ENCODE measurements around the gene RASL11A.
"Not testable (repeated sequence)": the region's sequence is repeated elsewhere in the genome, so short reads cannot be mapped to it uniquely, and the experiment has no call there.

The RASL11A gene

DNA sequence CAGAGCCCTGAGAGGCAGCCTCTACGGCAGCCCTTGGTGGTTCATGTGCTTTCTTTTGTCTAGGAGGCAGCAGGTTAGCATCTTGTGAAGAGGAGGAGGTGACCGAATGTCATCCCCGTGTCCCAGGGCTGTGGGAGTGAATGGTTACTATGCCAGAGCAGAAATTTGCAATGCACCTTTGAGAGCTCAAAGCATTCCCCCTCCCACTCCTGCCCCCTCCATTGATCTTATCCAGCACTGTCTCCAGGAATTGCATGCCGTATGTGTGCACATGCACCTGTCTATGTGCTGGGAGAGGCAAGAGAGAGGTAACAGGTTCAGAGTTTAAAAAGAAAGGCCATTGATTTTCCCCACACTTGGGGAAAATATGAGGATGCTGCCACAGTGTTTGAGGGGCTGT, 10.2 kb downstream of the RASL11A start:
- no peak overlapping the region for H3K4me3 ChIP-seq (ENCODE audit: low read depth in 1 of 2, low read length in 2 of 2)

DNA sequence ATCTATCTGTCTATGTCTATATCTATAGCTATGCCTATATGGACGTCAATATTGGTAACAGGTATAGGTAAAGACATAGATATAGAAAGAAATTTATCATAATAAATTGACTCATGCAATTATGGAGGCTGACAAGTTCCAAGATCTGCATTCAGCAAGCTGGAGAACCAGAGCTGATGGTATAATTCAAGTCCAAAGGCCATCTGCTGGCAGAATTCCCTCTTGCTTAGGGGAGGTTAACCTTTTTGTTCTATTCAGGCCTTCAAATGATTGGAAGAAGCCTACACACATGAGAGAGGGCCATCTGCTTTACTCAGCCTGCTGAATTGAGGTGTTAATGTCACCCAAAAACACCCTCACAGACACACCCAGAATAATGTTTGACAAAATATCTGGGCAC, 10.8 kb downstream of the RASL11A start:
- Histone ChIP-seq H3K9me3 (ENCODE audit: control insufficient read depth in 1 of 2, low read length in 2 of 2) (no peaks in the 10 kb centered on the region), H3K4me1 (ENCODE audit: control insufficient read depth in 1 of 2, insufficient read depth in 2 of 2, low read length in 2 of 2) (peaks cover 13 to 16% of the 10 kb centered on the region in 2 donors), H3K27me3 (ENCODE audit: control insufficient read depth in 1 of 2, insufficient read depth in 2 of 2, low read length in 2 of 2) (no peaks in the 10 kb centered on the region), H3K4me3 (ENCODE audit: low read depth in 1 of 2, low read length in 2 of 2) (no peak overlapping the region), H3K27ac (ENCODE audit: low read depth, low read length) (no peak overlapping the region), H3K36me3 (ENCODE audit: control insufficient read depth in 1 of 2, insufficient read depth in 2 of 2, low read length in 2 of 2) (no peaks in the 10 kb centered on the region), H3K9ac (ENCODE audit: low read depth in 1 of 2, low read length in 2 of 2) (no peak overlapping the region)

More for the DNA sequence above, 10.2 kb downstream of the RASL11A start:
- Histone ChIP-seq H3K36me3 (ENCODE audit: control insufficient read depth in 1 of 2, insufficient read depth in 2 of 2, low read length in 2 of 2) (no peaks in the 10 kb centered on the region), H3K9me3 (ENCODE audit: control insufficient read depth in 1 of 2, low read length in 2 of 2) (no peaks in the 10 kb centered on the region), H3K27ac (ENCODE audit: low read depth, low read length) (no peak overlapping the region), H3K4me1 (ENCODE audit: control insufficient read depth in 1 of 2, insufficient read depth in 2 of 2, low read length in 2 of 2) (peaks cover 13 to 16% of the 10 kb centered on the region in 2 donors), H3K27me3 (ENCODE audit: control insufficient read depth in 1 of 2, insufficient read depth in 2 of 2, low read length in 2 of 2) (no peaks in the 10 kb centered on the region), H3K9ac (ENCODE audit: low read depth in 1 of 2, low read length in 2 of 2) (no peak overlapping the region)

DNA sequence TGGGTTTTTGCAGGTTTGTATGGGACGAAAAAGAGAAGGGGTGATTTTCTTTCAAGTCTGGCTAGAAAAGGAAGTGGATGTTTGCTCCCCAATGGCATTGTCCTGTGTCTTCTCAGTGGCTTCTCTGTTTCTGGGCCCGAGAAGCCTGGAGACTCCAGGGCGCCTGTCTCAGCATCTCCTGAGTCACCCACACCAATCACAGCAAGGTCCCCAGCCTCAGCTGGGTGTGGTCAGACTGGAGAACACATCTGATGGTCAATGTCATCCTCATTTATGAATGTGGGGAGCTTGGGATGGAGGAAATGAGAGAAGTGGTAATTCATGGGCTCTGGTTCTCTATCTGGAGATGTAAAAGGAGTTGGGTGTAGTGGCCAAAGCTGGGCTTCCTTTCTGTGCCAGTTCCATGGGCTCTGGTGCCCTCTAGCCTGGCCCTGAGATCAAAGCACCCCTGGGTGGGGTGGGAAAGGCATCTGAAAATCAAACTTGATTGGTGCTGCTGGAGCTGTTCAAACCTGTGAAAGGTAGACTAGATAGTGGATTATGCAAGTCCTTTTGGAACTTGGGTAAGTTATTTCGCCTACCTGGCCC, 13.4 kb downstream of the RASL11A start:
- H3K4me3 ChIP-seq (ENCODE audit: low read depth in 1 of 2, low read length in 2 of 2), result no peak overlapping the region
- H3K36me3 ChIP-seq (ENCODE audit: control insufficient read depth in 1 of 2, insufficient read depth in 2 of 2, low read length in 2 of 2), result no peaks in the 10 kb centered on the region
- no peaks in the 10 kb centered on the region for H3K9me3 ChIP-seq (ENCODE audit: control insufficient read depth in 1 of 2, low read length in 2 of 2)
- H3K4me1 ChIP-seq (ENCODE audit: control insufficient read depth in 1 of 2, insufficient read depth in 2 of 2, low read length in 2 of 2), result peaks cover 13 to 16% of the 10 kb centered on the region in 2 donors
- no peak overlapping the region for H3K27ac ChIP-seq (ENCODE audit: low read depth, low read length)
- H3K9ac ChIP-seq (ENCODE audit: low read depth in 1 of 2, low read length in 2 of 2), result no peak overlapping the region
- no peaks in the 10 kb centered on the region for H3K27me3 ChIP-seq (ENCODE audit: control insufficient read depth in 1 of 2, insufficient read depth in 2 of 2, low read length in 2 of 2)

DNA sequence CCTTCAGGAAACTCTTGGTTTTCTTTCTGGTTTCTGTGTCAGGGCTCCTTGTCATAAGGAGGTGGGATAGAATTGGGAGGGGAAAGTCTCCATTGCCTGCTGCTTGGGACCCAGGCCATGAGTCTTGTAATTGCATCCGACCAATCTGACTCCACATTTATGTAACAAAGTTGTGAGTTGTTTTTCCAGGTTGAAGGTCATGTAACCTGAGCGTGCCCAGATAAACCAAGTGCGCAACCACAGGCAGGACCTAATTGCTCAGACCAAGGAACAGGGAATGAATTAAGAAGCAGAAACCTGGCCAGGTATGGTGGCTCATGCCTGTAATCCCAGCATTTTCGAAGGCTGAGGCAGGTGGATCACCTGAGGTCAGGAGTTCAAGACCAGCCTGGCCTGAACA, 17.8 kb downstream of the RASL11A start:
- no peak overlapping the region for H3K27ac ChIP-seq (ENCODE audit: low read depth, low read length)
- no peak overlapping the region for H3K4me3 ChIP-seq (ENCODE audit: low read depth in 1 of 2, low read length in 2 of 2)
- H3K9ac ChIP-seq (ENCODE audit: low read depth in 1 of 2, low read length in 2 of 2), result no peak overlapping the region
- H3K36me3 ChIP-seq (ENCODE audit: control insufficient read depth in 1 of 2, insufficient read depth in 2 of 2, low read length in 2 of 2), result no peaks in the 10 kb centered on the region
- no peaks in the 10 kb centered on the region for H3K9me3 ChIP-seq (ENCODE audit: control insufficient read depth in 1 of 2, low read length in 2 of 2)
- H3K4me1 ChIP-seq (ENCODE audit: control insufficient read depth in 1 of 2, insufficient read depth in 2 of 2, low read length in 2 of 2), result no peaks in the 10 kb centered on the region
- H3K27me3 ChIP-seq (ENCODE audit: control insufficient read depth in 1 of 2, insufficient read depth in 2 of 2, low read length in 2 of 2), result no peaks in the 10 kb centered on the region

DNA sequence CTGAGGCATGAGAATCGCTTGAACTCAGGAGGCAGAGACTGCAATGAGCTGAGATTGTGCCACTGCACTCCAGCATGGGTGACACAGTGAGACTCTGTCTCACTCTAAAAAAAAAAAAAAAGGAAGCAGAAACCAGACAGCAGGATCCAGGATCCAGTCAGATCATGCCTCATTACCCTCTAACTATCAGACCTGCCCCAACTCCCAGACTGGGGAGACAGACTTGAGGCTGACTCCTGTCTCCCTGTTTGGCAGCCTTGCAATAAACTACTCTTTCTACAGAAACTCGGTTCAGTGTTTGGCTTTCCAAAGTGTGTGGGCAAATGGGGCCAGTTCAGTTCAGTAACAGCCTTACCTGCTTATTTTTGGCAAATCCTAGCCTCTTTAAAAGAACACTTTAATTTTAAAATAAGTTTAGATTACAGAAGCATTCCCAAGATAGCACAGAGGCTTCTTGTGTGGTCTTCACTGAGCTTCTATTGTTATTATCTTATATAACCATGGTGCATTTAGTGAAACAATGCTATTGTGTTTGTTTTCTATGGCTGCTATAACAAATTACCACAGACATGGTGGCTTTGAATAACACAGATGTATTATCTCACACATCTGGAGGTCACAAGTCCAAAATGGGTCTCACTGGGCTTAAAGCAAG, 18.5 kb downstream of the RASL11A start:
- H3K27ac ChIP-seq (ENCODE audit: low read depth, low read length), result no peak overlapping the region
- no peaks in the 10 kb centered on the region for H3K27me3 ChIP-seq (ENCODE audit: control insufficient read depth in 1 of 2, insufficient read depth in 2 of 2, low read length in 2 of 2)
- no peak overlapping the region for H3K9ac ChIP-seq (ENCODE audit: low read depth in 1 of 2, low read length in 2 of 2)
- no peak overlapping the region for H3K4me3 ChIP-seq (ENCODE audit: low read depth in 1 of 2, low read length in 2 of 2)
- H3K36me3 ChIP-seq (ENCODE audit: control insufficient read depth in 1 of 2, insufficient read depth in 2 of 2, low read length in 2 of 2), result no peaks in the 10 kb centered on the region
- no peaks in the 10 kb centered on the region for H3K4me1 ChIP-seq (ENCODE audit: control insufficient read depth in 1 of 2, insufficient read depth in 2 of 2, low read length in 2 of 2)
- no peaks in the 10 kb centered on the region for H3K9me3 ChIP-seq (ENCODE audit: control insufficient read depth in 1 of 2, low read length in 2 of 2)

DNA sequence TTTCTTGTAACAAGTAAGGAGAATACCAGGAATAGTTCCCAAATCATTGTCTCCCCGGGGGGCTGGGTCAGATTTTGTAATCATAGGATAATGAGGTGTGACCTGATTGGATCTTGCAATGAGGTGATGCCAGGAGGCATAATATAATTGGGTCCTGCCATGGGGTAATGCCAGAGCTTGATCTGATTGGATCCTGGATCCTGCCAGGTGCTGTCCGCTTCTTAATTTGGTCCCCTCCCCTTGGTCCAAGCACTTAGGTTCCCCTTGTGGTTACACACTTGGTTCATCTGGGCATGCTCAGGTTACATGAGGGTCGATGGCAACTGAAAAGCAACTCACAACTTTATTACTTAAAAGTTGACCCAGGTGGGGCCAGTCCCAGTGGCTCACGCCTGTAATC, 20.1 kb downstream of the RASL11A start:
- H3K36me3 ChIP-seq (ENCODE audit: control insufficient read depth in 1 of 2, insufficient read depth in 2 of 2, low read length in 2 of 2), result no peaks in the 10 kb centered on the region
- no peak overlapping the region for H3K4me3 ChIP-seq (ENCODE audit: low read depth in 1 of 2, low read length in 2 of 2)
- H3K9me3 ChIP-seq (ENCODE audit: control insufficient read depth in 1 of 2, low read length in 2 of 2), result no peaks in the 10 kb centered on the region
- no peak overlapping the region for H3K27ac ChIP-seq (ENCODE audit: low read depth, low read length)
- H3K27me3 ChIP-seq (ENCODE audit: control insufficient read depth in 1 of 2, insufficient read depth in 2 of 2, low read length in 2 of 2), result no peaks in the 10 kb centered on the region
- H3K9ac ChIP-seq (ENCODE audit: low read depth in 1 of 2, low read length in 2 of 2), result no peak overlapping the region
- H3K4me1 ChIP-seq (ENCODE audit: control insufficient read depth in 1 of 2, insufficient read depth in 2 of 2, low read length in 2 of 2), result no peaks in the 10 kb centered on the region

DNA sequence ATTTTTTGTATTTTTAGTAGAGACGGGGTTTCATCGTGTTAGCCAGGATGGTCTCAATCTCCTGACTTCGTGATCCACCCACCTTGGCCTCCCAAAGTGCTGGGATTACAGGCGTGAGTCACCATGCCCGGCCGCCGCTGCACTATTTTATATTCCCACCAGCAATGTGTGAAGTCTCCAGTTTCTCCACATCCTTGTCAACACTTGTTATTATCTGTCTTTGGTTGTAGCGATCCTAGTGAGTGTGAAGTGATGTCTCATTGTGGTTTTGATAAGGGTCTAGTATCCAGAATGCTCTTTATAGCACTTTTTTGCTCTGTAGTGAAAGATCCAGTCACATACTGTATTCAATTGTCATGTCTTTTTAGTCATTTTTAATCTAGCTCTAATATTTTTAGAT, 21.3 kb downstream of the RASL11A start:
- not testable (repeated sequence) for H3K27me3 ChIP-seq (ENCODE audit: control insufficient read depth in 1 of 2, insufficient read depth in 2 of 2, low read length in 2 of 2); H3K4me3 ChIP-seq (ENCODE audit: low read depth in 1 of 2, low read length in 2 of 2); H3K9me3 ChIP-seq (ENCODE audit: control insufficient read depth in 1 of 2, low read length in 2 of 2); H3K9ac ChIP-seq (ENCODE audit: low read depth in 1 of 2, low read length in 2 of 2); H3K27ac ChIP-seq (ENCODE audit: low read depth, low read length); H3K36me3 ChIP-seq (ENCODE audit: control insufficient read depth in 1 of 2, insufficient read depth in 2 of 2, low read length in 2 of 2); H3K4me1 ChIP-seq (ENCODE audit: control insufficient read depth in 1 of 2, insufficient read depth in 2 of 2, low read length in 2 of 2)

DNA sequence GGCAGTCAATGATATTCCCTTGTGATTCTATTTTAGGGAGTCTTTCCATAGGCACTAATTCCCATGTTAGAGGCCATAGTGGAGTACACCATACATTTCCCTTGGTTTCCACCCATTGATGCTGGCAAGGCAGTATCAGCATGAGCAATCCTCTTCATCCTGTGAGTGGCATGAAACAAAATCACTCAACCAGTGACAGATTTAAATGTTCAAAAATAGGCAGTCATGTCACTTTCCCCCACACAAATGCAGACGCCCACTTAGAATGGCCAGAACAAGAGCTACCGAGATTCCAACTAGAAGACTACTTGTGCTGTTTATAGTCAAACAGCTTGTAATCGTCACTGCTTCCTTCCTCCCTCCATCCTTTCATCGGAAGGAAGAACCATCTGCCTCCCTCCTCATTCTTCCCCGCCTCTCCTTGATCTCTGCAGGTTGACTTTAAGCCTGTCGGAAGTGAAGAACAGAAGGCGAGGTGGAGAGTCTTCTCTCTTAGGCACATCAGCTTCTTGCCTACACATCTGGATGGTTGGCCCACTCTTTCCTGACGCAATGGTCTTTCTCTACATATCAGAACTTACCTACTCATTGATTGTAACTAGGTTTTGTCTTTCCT, 22.6 kb downstream of the RASL11A start:
- Histone ChIP-seq H3K4me3 (ENCODE audit: low read depth in 1 of 2, low read length in 2 of 2) (no peak overlapping the region), H3K4me1 (ENCODE audit: control insufficient read depth in 1 of 2, insufficient read depth in 2 of 2, low read length in 2 of 2) (no peaks in the 10 kb centered on the region), H3K9ac (ENCODE audit: low read depth in 1 of 2, low read length in 2 of 2) (no peak overlapping the region), H3K36me3 (ENCODE audit: control insufficient read depth in 1 of 2, insufficient read depth in 2 of 2, low read length in 2 of 2) (no peaks in the 10 kb centered on the region), H3K9me3 (ENCODE audit: control insufficient read depth in 1 of 2, low read length in 2 of 2) (no peaks in the 10 kb centered on the region), H3K27me3 (ENCODE audit: control insufficient read depth in 1 of 2, insufficient read depth in 2 of 2, low read length in 2 of 2) (no peaks in the 10 kb centered on the region), H3K27ac (ENCODE audit: low read depth, low read length) (no peak overlapping the region)

DNA sequence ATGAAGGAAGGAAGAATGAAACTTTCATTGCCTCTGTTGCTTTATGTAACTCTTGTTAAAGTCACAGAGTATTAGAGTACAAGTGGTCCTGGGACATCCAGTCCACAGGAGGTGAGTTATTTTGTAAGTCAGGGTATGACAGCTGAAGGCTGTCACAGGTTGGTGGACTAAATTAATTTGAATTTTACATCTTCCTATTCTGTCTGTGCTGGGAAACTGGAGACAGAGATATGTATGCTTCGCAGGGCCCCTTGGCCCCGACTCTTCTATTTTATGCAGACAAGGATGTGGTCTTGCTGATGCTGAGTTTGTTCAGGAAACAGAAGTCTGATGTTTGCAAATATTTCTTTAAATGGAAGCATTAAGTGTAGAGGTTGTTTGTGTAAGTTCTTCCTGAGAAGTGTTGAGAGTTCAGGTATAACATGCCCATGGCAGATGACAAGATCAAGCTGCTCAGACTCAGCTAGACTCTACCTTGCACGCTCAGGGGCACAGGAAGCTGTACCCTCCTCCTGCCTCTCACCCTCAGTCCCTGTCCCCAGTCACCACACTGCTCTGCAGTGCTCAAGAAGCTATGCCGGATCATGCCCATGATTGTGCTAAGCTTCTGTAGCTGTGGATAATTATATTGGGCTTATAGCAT, 23.4 kb downstream of the RASL11A start:
- H3K4me1 ChIP-seq (ENCODE audit: control insufficient read depth in 1 of 2, insufficient read depth in 2 of 2, low read length in 2 of 2), result peaks cover 0 to 7% of the 10 kb centered on the region in 2 donors
- H3K9ac ChIP-seq (ENCODE audit: low read depth in 1 of 2, low read length in 2 of 2), result no peak overlapping the region
- H3K9me3 ChIP-seq (ENCODE audit: control insufficient read depth in 1 of 2, low read length in 2 of 2), result no peaks in the 10 kb centered on the region
- no peak overlapping the region for H3K27ac ChIP-seq (ENCODE audit: low read depth, low read length)
- H3K27me3 ChIP-seq (ENCODE audit: control insufficient read depth in 1 of 2, insufficient read depth in 2 of 2, low read length in 2 of 2), result no peaks in the 10 kb centered on the region
- H3K36me3 ChIP-seq (ENCODE audit: control insufficient read depth in 1 of 2, insufficient read depth in 2 of 2, low read length in 2 of 2), result no peaks in the 10 kb centered on the region
- H3K4me3 ChIP-seq (ENCODE audit: low read depth in 1 of 2, low read length in 2 of 2), result no peak overlapping the region

DNA sequence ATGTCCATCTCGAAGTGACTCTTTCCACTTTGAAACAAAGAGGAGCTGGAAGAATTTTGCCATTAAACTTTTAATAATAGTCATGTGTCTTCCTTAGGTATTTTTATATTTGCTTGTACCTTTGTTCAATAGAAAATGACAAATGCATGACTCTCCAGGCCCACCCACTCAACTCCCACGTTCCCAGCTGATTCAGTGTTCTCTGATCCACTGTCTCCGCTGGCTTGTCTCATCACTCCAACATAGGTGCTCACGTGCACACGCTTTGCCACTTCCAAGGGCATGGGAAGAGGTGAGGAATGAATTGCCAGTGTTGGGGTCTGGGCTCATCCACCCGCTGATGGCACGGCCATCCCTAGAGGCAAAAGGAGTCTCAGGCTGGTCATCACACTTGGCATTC, 24.5 kb downstream of the RASL11A start:
- no peaks in the 10 kb centered on the region for H3K36me3 ChIP-seq (ENCODE audit: control insufficient read depth in 1 of 2, insufficient read depth in 2 of 2, low read length in 2 of 2)
- no peaks in the 10 kb centered on the region for H3K9me3 ChIP-seq (ENCODE audit: control insufficient read depth in 1 of 2, low read length in 2 of 2)
- no peaks in the 10 kb centered on the region for H3K27me3 ChIP-seq (ENCODE audit: control insufficient read depth in 1 of 2, insufficient read depth in 2 of 2, low read length in 2 of 2)
- H3K27ac ChIP-seq (ENCODE audit: low read depth, low read length), result no peak overlapping the region
- peaks cover 0 to 7% of the 10 kb centered on the region in 2 donors for H3K4me1 ChIP-seq (ENCODE audit: control insufficient read depth in 1 of 2, insufficient read depth in 2 of 2, low read length in 2 of 2)
- H3K9ac ChIP-seq (ENCODE audit: low read depth in 1 of 2, low read length in 2 of 2), result no peak overlapping the region
- no peak overlapping the region for H3K4me3 ChIP-seq (ENCODE audit: low read depth in 1 of 2, low read length in 2 of 2)

Measured in duodenal mucosa (tissue), 2 donors.